ENCODE data around the gene RANBP6.
A peak's percentile ranks its signal among the peaks of the same experiment; 100 is the strongest.
"Not testable (repeated sequence)": the region's sequence is repeated elsewhere in the genome, so short reads cannot be mapped to it uniquely, and the experiment has no call there.

RANBP6 gene

GRCh38 chr9:6015278-6016157, at the start of gene RANBP6:
TSS of gene RANBP6 (minus strand) at chr9:6015624. CDS start at chr9:6015607, 17 bp downstream.
- peak; percentile 93 for DNase-seq (ENCODE audit: low spot score)

- not testable (repeated sequence) for DNase-seq (ENCODE audit: low spot score)
These were observed 47.7 kb upstream of the RANBP6 start for GRCh38 chr9:6063146-6063545.

- DNase-seq (ENCODE audit: low spot score), result no peak
These were observed 40.2 kb upstream of the RANBP6 start for GRCh38 chr9:6055666-6056065.

- peak; percentile 65 for DNase-seq (ENCODE audit: low spot score)
These were observed 39.8 kb upstream of the RANBP6 start for GRCh38 chr9:6055216-6055615.

- DNase-seq (ENCODE audit: low spot score), result peak; percentile 74
These were observed 39.1 kb upstream of the RANBP6 start for GRCh38 chr9:6054280-6055099.

- no peak for DNase-seq (ENCODE audit: low spot score)
These were observed 37.0 kb upstream of the RANBP6 start for GRCh38 chr9:6052293-6052919.

- DNase-seq (ENCODE audit: low spot score), result no peak
These were observed 36.1 kb upstream of the RANBP6 start for GRCh38 chr9:6051511-6051950.

- DNase-seq (ENCODE audit: low spot score), result peak; percentile 21
These were observed 34.4 kb upstream of the RANBP6 start for GRCh38 chr9:6049798-6050197.

GRCh38 chr9:6048039-6048438, 32.6 kb upstream of the RANBP6 start:
- DNase-seq (ENCODE audit: low spot score), result no peak

GRCh38 chr9:6047020-6047419, 31.6 kb upstream of the RANBP6 start:
- DNase-seq (ENCODE audit: low spot score), result no peak

GRCh38 chr9:6045364-6045763, 29.9 kb upstream of the RANBP6 start:
- no peak for DNase-seq (ENCODE audit: low spot score)

GRCh38 chr9:6040077-6040476, 24.7 kb upstream of the RANBP6 start:
- no peak for DNase-seq (ENCODE audit: low spot score)

- DNase-seq (ENCODE audit: low spot score), result no peak
These were observed 21.0 kb upstream of the RANBP6 start for GRCh38 chr9:6036391-6036790.

- no peak for DNase-seq (ENCODE audit: low spot score)
These were observed 19.5 kb upstream of the RANBP6 start for GRCh38 chr9:6034954-6035353.

- DNase-seq (ENCODE audit: low spot score), result no peak
These were observed 14.3 kb upstream of the RANBP6 start for GRCh38 chr9:6029604-6030274.

GRCh38 chr9:6024035-6024554, 8.7 kb upstream of the RANBP6 start:
- DNase-seq (ENCODE audit: low spot score), result peak; percentile 9

GRCh38 chr9:6016975-6017374, 1.6 kb upstream of the RANBP6 start:
- not testable (repeated sequence) for DNase-seq (ENCODE audit: low spot score)

- DNase-seq (ENCODE audit: low spot score), result no peak
These were observed 654 bp downstream of the RANBP6 start for GRCh38 chr9:6014670-6015270.

GRCh38 chr9:6008169-6008979, 7.0 kb downstream of the RANBP6 start:
- peak; percentile 99 for DNase-seq (ENCODE audit: low spot score)

GRCh38 chr9:6007770-6008168, 7.7 kb downstream of the RANBP6 start:
- peak; percentile 78 for DNase-seq (ENCODE audit: low spot score)

All from cerebellar cortex (tissue), 1 donor.